A549 (cell line): ENCODE measurements around the gene RNF26.

Experiments used
- BCL3 ChIP-seq: fragments of >200 bp; sonication (Bioruptor Twin); formaldehyde crosslinking; IDR thresholded peaks from 3 replicates; pipeline ENCODE4 v1.6.1; 2016
- CTCF ChIP-seq: fragments of >200 bp; sonication (Bioruptor Twin); formaldehyde crosslinking; IDR thresholded peaks from 3 replicates; pipeline ENCODE4 v1.5.1; 2016
- ELK1 ChIP-seq: fragments of 150-350 bp; IDR thresholded peaks from 2 replicates; pipeline ENCODE4 v1.6.1; 2014; ENCODE audit warnings: low read depth, mild to moderate bottlenecking, low read length
- POLR2A ChIP-seq: IDR thresholded peaks from 2 replicates; pipeline ENCODE4 v1.6.1; 2012; ENCODE audit warnings: mild to moderate bottlenecking, low read length

- TF ChIP-seq CTCF (no peak), BCL3 (no peak), POLR2A (no peak), ELK1 (no peak)
Measured at GRCh38 chr11:119320776-119321524, 13.4 kb upstream of the RNF26 start.
